K562 (cell line): ENCODE data around the gene FILIP1. TPM values are rescaled to one million over a fixed set of nuclear protein-coding genes. Genes with fewer than 3 reads are reported as not detected.

Source experiments
- ATAC-seq: fragments of 200-7000 bp; cut with Tn5 transposase; 3 replicates; pipeline ENCODE4 v1.9.1; 2020; ENCODE audit warnings: moderate library complexity
- BruUV-seq: library from RNA; stranded (reverse); fragments of 400-500 nt; replicated peaks from 2 replicates; lab custom pipeline; 2021; lab: Mats Ljungman, UMichigan
- CTCF ChIA-PET: fragments of 300-600 bp; formaldehyde crosslinking; extraction: SDS; loops from one replicate; lab custom pipeline; 2021; ENCODE audit warnings: low intra/inter-chr PET ratio; lab: Yijun Ruan, JAX
- POLR2A ChIA-PET: fragments of 300-600, 350-650 bp; sonication (Branson Sonifier 250); formaldehyde crosslinking; extraction: SDS; loops from one replicate; lab custom pipeline; 2021; ENCODE audit warnings: antibody characterized with exemption, inconsistent platforms; lab: Yijun Ruan, JAX
- DNase-seq, 4 experiments: peaks; one replicate each; pipeline versions ENCODE4 v3.0.0 to v3.0.0-alpha.2; 2011 to 2018; ENCODE audit warnings: low spot score in 3 of 4, mixed read lengths in 3 of 4; ENCODE audit errors: extremely low read depth in 1 of 4
- FAIRE-seq: peaks from 2 replicates; lab custom pipeline; 2011; peaks lifted over from hg19 to GRCh38; lab: Jason Lieb, UNC
- H2AFZ ChIP-seq: 2 replicates; pipeline ENCODE4 v1.6.0; 2011; ENCODE audit warnings: low read depth, low read length, control low read depth, inconsistent platforms
- H3K27ac ChIP-seq: fragments of 200-600 bp; 3 replicates; pipeline ENCODE4 v1.8.0; 2011; ENCODE audit warnings: low read depth, mild to moderate bottlenecking, control low read depth, inconsistent platforms, low read length, moderate library complexity, mixed read lengths; ENCODE audit errors: extremely low read depth
- H3K27me3 ChIP-seq, 2 experiments: fragments of 300-600 bp in 1 of 2; 2 replicates in 1 of 2; 3 replicates in 1 of 2; pipeline versions ENCODE4 v1.6.0 to v1.8.0; 2011; ENCODE audit warnings: inconsistent platforms in 2 of 2, low read length in 2 of 2, mild to moderate bottlenecking in 1 of 2, mixed read lengths in 1 of 2, moderate library complexity in 1 of 2; ENCODE audit not compliant: control insufficient read depth in 2 of 2, insufficient read depth in 2 of 2
- H3K36me3 ChIP-seq: fragments of 300-600 bp; 3 replicates; pipeline ENCODE4 v1.8.0; 2011; ENCODE audit warnings: mild to moderate bottlenecking, low read length, inconsistent platforms; ENCODE audit not compliant: control insufficient read depth, insufficient read depth
- H3K4me1 ChIP-seq, 2 experiments: fragments of 200-600 bp in 1 of 2; replicated peaks in 1 of 2; 2 replicates in 1 of 2; 3 replicates in 1 of 2; pipeline versions ENCODE4 v1.5.1 to v1.8.0; 2011; ENCODE audit warnings: inconsistent platforms in 2 of 2, low read length in 2 of 2, mild to moderate bottlenecking in 1 of 2, mixed read lengths in 1 of 2, moderate library complexity in 1 of 2; ENCODE audit not compliant: control insufficient read depth in 2 of 2, insufficient read depth in 2 of 2
- H3K4me2 ChIP-seq: 2 replicates; pipeline ENCODE4 v1.6.1; 2011; ENCODE audit warnings: low read length, control low read depth, inconsistent platforms, mixed read lengths; ENCODE audit not compliant: insufficient read depth
- H3K4me3 ChIP-seq: fragments of 200-600 bp; sonication (generic), shearing (Covaris generic); 2 replicates; pipeline ENCODE4 v1.5.1; 2016; ENCODE audit warnings: control low read depth, inconsistent platforms
- H3K79me2 ChIP-seq: fragments of 200-600 bp; 3 replicates; pipeline ENCODE4 v1.8.0; 2011; ENCODE audit warnings: low read length, inconsistent platforms; ENCODE audit not compliant: control insufficient read depth, insufficient read depth
- H3K9ac ChIP-seq, 2 experiments: 2 replicates each; pipeline versions ENCODE4 v1.6.0 to v1.6.1; 2011; ENCODE audit warnings: low read depth in 2 of 2, low read length in 2 of 2, control low read depth in 1 of 2, inconsistent platforms in 1 of 2, mild to moderate bottlenecking in 1 of 2, mixed read lengths in 1 of 2; ENCODE audit not compliant: insufficient read depth in 1 of 2
- H3K9me1 ChIP-seq: one replicate; pipeline ENCODE4 v1.6.0; 2011; ENCODE audit warnings: inconsistent platforms, mild to moderate bottlenecking, low read length, moderate library complexity; ENCODE audit not compliant: control insufficient read depth, insufficient read depth
- H3K9me3 ChIP-seq: replicated peaks from 2 replicates; pipeline ENCODE4 v1.5.1; 2011; ENCODE audit warnings: low read depth, low read length, inconsistent platforms; ENCODE audit not compliant: control insufficient read depth, insufficient read depth
- H4K20me1 ChIP-seq: replicated peaks from 2 replicates; pipeline ENCODE4 v1.6.1; 2011; ENCODE audit warnings: low read length, inconsistent platforms, mixed read lengths; ENCODE audit not compliant: control insufficient read depth, insufficient read depth
- CHD1 ChIP-seq: fragments of 200-600 bp; sonication (generic); IDR thresholded peaks from one replicate; pipeline ENCODE4 v1.6.1; 2012; ENCODE audit warnings: mild to moderate bottlenecking, moderate library complexity, low read length, inconsistent platforms
- FOXJ3 ChIP-seq: sonication (generic); formaldehyde crosslinking; IDR thresholded peaks from 2 replicates; pipeline ENCODE4 v1.4.0; 2020; ENCODE audit warnings: mild to moderate bottlenecking, missing genetic modification reagents
- SOX6 ChIP-seq: fragments of 450-650 bp; IDR thresholded peaks from 2 replicates; pipeline ENCODE4 v1.6.1; 2014; ENCODE audit warnings: mild to moderate bottlenecking
- STAT5B ChIP-seq: fragments of 250-450 bp; sonication (Bioruptor Pico); IDR thresholded peaks from 2 replicates; pipeline ENCODE4 v1.8.0; 2021; ENCODE audit warnings: mild to moderate bottlenecking, inconsistent platforms
- ZNF77 ChIP-seq: fragments of 250-450 bp; sonication (Bioruptor Pico); IDR thresholded peaks from 2 replicates; pipeline ENCODE4 v1.5.0; 2020
- WGBS: fragments of 100-300 bp; shearing (Covaris generic); methylation state at CpG from one replicate; pipeline ENCODE4 v1.1.6; 2016; ENCODE audit warnings: low coverage, mixed read lengths; ENCODE audit not compliant: insufficient coverage; ENCODE audit errors: missing lambda C conversion rate; 5-methylcytosine and 5-hydroxymethylcytosine counted together
- in situ Hi-C: fragments of 300-500 bp; cut with MboI; formaldehyde crosslinking; loops from 4 replicates; pipeline ENCODE4 v1.15.0; 2018; ENCODE audit warnings: inconsistent platforms, mixed read lengths
- intact Hi-C: fragments of 100-400 bp; cut with micrococcal nuclease; formaldehyde crosslinking; loops from 2 replicates; pipeline ENCODE4 v1.14.2; 2022
- polyA plus RNA-seq, 8 experiments: library from polyadenylated mRNA; depleted of rRNA in 4 of 8; stranded (reverse) in 5 of 8; unstranded in 3 of 8; fragments of >200 nt; fragmentation: Nextera tagmentation in 2 of 8; fragmentation: Illumina TruSeq in 1 of 8; extraction: Ambion mirVana in 2 of 8; extraction: Trizol in 1 of 8; gene quantifications; 2 replicates each; pipeline versions ENCODE4 v1.2.1 to v1.2.3, GENCODE V29; 2011 to 2014; ENCODE audit warnings: inconsistent platforms in 1 of 8, missing spikeins in 1 of 8
- total RNA-seq, 7 experiments: library from RNA; depleted of rRNA in 6 of 7; stranded (reverse); fragments of >200 nt in 6 of 7; fragmentation: Illumina TruSeq in 2 of 7; extraction: Trizol in 2 of 7; gene quantifications; 2 replicates each; pipeline versions ENCODE4 v1.2.1 to v1.2.3, GENCODE V29; 2011 to 2021; ENCODE audit warnings: low replicate concordance in 1 of 7
- TF ChIP-seq, protein P1 (sequence below): fragments of 450-650 bp; conservative IDR thresholded peaks from 2 replicates; pipeline ENCODE4 v1.6.1; 2016; ENCODE audit warnings: missing genetic modification characterization, low read depth, mild to moderate bottlenecking, missing compliant biosample characterization, moderate library complexity
- TF ChIP-seq, protein P2 (sequence below): sonication (generic); formaldehyde crosslinking; IDR thresholded peaks from 2 replicates; pipeline ENCODE4 v1.8.0; 2023; ENCODE audit warnings: mild to moderate bottlenecking, missing genetic modification reagents
- TF ChIP-seq, protein P3 (sequence below), 2 experiments: fragments of 450-650 bp; formaldehyde crosslinking in 1 of 2; IDR thresholded peaks; 2 replicates each; pipeline versions ENCODE4 v1.4.0 to v1.6.1; 2014 to 2020; ENCODE audit warnings: mild to moderate bottlenecking in 2 of 2, borderline replicate concordance in 1 of 2, low read depth in 1 of 2

The FILIP1 gene
- total and polyA plus RNA-seq, 9 of the 15 experiments (the other 6 are each of a cell fraction or from before 2014, with no cell fraction given) = 0.03 to 0.25 (median 0.10) TPM; not detected in 1

DNA sequence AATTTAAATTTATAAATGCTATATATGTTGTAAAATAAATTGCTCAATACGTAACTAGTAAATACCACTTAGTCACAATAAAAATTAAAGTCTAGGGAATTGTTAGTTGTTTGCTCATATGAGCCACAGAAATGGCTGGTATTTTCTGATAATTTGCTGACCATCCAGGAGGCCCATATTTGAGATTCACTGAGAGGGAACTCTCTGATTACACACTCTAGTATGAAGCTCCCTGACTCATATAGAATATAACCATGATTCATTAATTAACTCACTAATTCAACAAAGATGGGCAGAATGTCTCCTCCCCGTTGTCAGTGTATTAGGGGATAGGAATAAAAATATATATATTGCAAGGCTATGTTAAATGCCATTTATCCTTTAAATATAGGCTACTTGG is 162.4 kb downstream of the FILIP1 start (continued):
- TF ChIP-seq, protein P1, sequence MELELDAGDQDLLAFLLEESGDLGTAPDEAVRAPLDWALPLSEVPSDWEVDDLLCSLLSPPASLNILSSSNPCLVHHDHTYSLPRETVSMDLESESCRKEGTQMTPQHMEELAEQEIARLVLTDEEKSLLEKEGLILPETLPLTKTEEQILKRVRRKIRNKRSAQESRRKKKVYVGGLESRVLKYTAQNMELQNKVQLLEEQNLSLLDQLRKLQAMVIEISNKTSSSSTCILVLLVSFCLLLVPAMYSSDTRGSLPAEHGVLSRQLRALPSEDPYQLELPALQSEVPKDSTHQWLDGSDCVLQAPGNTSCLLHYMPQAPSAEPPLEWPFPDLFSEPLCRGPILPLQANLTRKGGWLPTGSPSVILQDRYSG (tag) = no peak
- TF ChIP-seq FOXJ3 (CRISPR knock-in tag) (no peak), STAT5B (CRISPR knock-in tag) (no peak), CHD1 (no peak), SOX6 (no peak)
- TF ChIP-seq, protein P2, sequence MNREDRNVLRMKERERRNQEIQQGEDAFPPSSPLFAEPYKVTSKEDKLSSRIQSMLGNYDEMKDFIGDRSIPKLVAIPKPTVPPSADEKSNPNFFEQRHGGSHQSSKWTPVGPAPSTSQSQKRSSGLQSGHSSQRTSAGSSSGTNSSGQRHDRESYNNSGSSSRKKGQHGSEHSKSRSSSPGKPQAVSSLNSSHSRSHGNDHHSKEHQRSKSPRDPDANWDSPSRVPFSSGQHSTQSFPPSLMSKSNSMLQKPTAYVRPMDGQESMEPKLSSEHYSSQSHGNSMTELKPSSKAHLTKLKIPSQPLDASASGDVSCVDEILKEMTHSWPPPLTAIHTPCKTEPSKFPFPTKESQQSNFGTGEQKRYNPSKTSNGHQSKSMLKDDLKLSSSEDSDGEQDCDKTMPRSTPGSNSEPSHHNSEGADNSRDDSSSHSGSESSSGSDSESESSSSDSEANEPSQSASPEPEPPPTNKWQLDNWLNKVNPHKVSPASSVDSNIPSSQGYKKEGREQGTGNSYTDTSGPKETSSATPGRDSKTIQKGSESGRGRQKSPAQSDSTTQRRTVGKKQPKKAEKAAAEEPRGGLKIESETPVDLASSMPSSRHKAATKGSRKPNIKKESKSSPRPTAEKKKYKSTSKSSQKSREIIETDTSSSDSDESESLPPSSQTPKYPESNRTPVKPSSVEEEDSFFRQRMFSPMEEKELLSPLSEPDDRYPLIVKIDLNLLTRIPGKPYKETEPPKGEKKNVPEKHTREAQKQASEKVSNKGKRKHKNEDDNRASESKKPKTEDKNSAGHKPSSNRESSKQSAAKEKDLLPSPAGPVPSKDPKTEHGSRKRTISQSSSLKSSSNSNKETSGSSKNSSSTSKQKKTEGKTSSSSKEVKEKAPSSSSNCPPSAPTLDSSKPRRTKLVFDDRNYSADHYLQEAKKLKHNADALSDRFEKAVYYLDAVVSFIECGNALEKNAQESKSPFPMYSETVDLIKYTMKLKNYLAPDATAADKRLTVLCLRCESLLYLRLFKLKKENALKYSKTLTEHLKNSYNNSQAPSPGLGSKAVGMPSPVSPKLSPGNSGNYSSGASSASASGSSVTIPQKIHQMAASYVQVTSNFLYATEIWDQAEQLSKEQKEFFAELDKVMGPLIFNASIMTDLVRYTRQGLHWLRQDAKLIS (CRISPR knock-in tag) = no peak

DNA sequence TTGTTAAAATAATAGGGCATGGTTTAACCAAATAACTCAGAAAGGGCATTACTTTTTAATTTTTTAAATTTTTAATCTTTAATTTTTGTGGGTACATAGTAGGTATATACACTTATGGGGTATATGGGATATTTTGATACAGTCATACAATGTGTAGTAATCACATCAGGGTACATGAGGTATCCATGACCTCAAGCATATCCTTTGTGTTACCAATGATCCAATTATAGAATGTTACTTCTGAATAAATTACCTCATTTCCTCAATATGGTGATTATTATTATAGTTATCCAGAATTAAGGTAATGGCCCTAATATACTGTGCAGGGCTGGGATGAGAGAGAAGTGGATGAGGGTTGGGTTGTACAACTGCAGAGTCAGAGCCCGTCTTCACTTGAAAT is 163.9 kb downstream of the FILIP1 start:
- 0% methylated on average over 1 of the region's 1 CpG for WGBS
- no peak for FAIRE-seq
- BruUV-seq = no TSS peak
- H2AFZ ChIP-seq = no peak overlapping the region
- H3K4me2 ChIP-seq = no peak overlapping the region
- H3K9me1 ChIP-seq = no peaks in the 10 kb centered on the region
- no peaks in the 10 kb centered on the region for H3K4me1 ChIP-seq
- intact Hi-C loops = no loop called here
- H3K4me3 ChIP-seq = no peak overlapping the region
- no peaks in the 10 kb centered on the region for H3K36me3 ChIP-seq
- in situ Hi-C loops = no loop called here
- no peaks in the 10 kb centered on the region for H3K79me2 ChIP-seq
- no peak overlapping the region for H3K27ac ChIP-seq
- DNase-seq = no peak
- POLR2A ChIA-PET = no interaction called here
- no peak for TF ChIP-seq ZNF77
- TF ChIP-seq, protein P3, sequence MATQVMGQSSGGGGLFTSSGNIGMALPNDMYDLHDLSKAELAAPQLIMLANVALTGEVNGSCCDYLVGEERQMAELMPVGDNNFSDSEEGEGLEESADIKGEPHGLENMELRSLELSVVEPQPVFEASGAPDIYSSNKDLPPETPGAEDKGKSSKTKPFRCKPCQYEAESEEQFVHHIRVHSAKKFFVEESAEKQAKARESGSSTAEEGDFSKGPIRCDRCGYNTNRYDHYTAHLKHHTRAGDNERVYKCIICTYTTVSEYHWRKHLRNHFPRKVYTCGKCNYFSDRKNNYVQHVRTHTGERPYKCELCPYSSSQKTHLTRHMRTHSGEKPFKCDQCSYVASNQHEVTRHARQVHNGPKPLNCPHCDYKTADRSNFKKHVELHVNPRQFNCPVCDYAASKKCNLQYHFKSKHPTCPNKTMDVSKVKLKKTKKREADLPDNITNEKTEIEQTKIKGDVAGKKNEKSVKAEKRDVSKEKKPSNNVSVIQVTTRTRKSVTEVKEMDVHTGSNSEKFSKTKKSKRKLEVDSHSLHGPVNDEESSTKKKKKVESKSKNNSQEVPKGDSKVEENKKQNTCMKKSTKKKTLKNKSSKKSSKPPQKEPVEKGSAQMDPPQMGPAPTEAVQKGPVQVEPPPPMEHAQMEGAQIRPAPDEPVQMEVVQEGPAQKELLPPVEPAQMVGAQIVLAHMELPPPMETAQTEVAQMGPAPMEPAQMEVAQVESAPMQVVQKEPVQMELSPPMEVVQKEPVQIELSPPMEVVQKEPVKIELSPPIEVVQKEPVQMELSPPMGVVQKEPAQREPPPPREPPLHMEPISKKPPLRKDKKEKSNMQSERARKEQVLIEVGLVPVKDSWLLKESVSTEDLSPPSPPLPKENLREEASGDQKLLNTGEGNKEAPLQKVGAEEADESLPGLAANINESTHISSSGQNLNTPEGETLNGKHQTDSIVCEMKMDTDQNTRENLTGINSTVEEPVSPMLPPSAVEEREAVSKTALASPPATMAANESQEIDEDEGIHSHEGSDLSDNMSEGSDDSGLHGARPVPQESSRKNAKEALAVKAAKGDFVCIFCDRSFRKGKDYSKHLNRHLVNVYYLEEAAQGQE (IDR thresholded peaks at IDR 0.05; ENCODE audit: borderline replicate concordance) = no peak
- TF ChIP-seq, protein P3 (CRISPR knock-in tag; IDR thresholded peaks at IDR 0.05; ENCODE audit: low read depth) = no peak
- no peak for ATAC-seq
- H3K9me3 ChIP-seq = no peaks in the 10 kb centered on the region
- H4K20me1 ChIP-seq = no peaks in the 10 kb centered on the region
- peaks cover 3 to 9% of the 10 kb centered on the region in 2 experiments; a peak in 3 of 5 replicates for H3K27me3 ChIP-seq
- CTCF ChIA-PET = no interaction called here
- H3K9ac ChIP-seq = no peak overlapping the region
